Left renal pelvis (tissue), 4 donors: Measurements from ENCODE around the gene GRID1. TPM values are rescaled to one million over a fixed set of nuclear protein-coding genes. Genes with fewer than 3 reads are reported as not detected.

Experiments used
- DNase-seq, 4 donors: peaks; one replicate each; pipeline ENCODE4 v3.0.0-alpha.2; 2013; ENCODE audit warnings: low read depth in 4 of 4, low spot score in 3 of 4
- polyA plus RNA-seq, 4 donors: library from polyadenylated mRNA; unstranded; fragments of 120-200 nt; gene quantifications; one replicate each; pipeline ENCODE4 v1.2.1, GENCODE V29; 2013; ENCODE audit not compliant: insufficient read length in 4 of 4

GRID1 gene
- polyA plus RNA-seq, 4 donors: 1.6 to 5.4 (median 1.9) TPM

DNA sequence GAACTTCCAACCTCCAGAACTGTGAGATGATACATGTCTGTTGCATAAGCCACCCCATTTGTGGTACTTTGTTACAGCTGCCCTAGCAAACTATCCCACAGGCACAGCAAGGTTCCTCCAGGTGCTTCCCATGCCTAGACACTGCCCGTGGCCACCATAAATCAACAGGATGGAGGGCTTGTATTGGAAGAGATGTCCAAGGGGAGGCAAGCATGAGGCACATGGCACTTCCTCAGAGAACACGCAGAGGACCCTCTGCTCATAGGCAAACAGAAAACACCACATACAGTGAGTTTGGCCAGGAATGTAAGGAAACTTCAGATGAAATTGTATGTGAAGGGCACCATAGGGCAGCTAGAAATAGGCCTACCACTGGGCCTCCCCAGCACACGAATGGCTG is 291.1 kb downstream of the GRID1 start:
- DNase-seq: no peak

DNA sequence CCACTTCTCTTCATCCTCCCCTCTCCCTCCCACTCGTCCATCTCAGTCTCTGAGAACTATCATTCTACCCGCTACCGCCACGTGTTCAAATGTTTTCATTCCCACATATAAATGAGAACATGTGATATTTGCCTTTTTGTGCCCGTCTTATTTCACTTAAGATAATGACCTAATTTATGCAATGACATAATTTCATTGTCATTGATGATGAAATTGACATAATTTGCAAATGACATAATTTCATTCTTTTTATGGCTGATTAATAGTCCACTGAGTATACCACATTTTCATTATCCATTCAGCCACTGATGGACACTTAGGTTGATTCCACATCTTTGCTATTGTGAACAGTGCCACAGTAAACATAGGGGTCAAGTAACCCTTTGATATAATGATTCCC is 292.3 kb downstream of the GRID1 start:
- DNase-seq: no peak

DNA sequence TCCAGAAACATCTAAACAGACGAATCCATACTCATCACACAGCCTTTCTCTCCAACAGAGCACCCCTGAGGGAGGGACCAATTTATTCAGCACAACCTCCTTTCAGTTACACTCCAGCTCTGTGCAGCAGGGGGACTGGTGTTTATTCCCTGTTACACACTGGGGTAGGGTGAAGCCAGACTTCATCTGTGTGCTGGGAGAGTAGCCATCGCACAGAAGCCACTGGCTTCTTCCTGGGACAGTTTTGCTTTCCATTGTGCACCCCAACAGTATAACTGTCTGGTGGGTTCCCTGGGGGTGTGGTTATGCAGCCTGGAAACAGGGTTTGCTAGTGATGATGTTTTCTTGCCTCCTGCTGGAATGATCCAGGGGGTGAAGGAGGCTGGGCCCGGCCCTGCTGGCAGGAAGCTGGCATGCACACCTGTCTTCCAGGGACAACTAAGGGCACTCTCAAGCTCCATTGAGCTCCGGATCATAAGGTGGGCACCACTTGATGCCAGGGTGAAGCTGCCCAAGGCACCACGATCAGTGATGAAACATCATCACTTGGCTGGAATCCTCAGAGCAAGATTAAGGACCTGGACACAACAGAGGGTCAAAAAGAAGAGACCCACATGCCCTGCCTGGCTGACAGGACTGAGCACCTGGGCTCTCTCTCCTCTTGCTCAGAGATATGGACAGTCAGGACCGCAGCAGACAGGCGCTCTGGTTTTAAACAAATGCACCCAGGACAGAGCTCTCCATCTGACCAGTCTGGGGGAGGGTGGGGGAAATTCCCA is 293.2 kb downstream of the GRID1 start:
- no peak for DNase-seq

DNA sequence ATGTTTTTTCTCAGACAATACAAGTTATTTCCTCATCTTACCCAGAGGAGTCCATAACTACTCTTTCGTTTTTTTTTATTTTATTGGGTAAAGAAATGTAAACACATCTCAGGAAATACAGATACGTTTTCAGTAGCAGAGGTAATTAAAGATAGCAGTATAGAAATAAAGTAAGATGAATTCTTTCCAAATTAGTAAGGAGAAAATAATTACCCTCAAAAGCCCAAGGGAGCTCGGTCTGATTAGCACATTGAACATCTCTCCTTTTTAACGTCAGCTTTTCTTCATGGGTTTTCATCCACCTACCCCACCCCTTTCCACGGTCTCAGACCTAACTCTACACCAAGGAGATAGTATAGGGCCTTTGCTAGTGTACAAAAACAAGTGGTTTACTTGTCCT is 294.2 kb downstream of the GRID1 start:
- no peak for DNase-seq

DNA sequence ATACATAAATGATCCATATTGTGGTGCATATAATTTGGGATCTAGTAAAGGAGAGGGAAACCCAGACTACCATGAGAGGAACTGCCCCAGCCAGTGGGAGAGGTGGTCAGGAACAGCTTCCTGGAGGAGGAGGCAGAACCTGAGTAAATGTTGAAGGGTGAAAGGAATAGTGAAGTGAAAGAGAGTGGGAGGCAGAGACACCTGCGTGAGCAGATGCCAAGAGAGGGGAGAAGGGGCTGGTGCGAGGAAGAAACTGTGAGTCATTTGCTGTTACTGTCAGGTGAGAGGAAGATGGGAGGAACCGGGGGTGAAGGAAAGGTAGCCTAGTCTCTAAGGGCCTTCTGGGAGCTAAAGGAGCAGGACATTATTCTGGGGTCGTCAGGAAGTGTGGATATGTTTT is 294.8 kb downstream of the GRID1 start:
- DNase-seq: no peak

DNA sequence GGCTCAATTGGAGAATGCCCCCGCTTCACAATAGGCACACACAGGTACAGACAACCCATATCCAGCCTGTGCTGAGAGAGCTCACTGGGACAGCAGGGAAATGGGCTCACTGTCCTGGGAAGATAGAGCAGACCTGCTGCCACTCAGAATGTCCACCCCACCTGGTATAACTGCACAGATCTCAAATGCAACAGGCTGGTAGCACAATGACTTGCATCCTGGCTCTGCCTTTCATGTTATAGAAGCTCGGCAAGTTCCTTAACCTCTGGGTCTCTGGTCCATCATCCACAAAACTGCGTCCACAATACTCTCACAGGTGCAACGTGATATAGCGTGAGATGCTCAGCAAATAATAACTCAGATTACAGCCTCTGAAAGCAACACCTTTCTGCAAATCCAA is 295.4 kb downstream of the GRID1 start:
- DNase-seq: no peak

DNA sequence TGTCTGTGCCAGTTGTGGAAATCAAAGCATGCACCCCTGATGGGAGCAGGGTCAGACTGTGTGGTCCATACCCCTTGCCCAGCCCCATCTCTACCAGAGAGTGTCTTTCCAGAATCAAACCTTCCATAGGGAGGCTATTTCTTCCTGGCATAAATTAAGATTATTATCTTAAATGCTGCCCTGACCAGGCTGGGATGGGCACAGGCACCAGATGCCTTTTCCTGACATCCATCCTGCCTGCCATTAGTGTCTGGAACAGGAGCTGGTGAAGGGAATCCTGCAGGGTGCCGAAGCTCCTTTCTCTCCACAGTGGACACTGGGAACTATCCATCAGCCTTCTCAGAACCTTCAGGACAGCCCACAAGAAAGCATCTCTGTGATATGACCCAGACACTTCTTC is 296.3 kb downstream of the GRID1 start:
- DNase-seq: no peak

DNA sequence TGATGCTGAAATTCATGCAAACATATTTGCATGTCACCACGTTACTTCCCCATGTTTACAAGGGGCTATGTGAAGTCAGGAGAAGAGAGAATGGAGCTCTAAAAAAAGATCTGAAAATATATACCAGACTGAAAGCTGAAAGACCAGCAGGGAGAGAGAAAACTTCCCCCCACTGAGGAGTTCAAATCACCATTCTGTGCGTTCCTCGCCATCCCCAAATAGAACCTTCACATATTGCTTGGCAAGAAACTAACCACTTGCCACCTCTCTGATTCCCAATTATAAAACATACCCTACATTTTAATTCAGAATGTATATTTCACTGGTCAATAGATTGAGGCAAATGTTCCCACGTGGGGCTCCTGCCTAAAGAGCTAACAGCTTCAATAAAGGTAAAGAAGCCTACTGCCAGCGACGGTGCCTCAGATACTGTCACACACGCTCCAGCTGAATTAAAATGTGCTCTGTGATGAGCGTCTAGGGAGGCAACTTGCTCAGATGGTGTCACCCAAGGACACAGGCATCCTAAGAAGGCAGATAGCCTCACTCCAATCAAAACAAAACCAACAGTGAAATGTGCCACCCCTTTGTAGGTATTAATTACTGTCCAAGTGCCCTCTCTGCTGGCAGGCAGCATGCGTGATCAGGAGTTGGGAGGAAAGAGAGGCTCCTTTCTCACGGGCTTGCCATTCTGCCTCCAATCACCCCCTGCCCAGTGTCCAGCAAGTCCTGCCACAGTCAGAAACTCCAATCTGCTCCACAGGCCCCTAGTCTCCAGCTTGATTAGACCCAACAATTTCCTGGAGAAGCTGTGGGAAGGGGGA is 298.2 kb downstream of the GRID1 start:
- no peak for DNase-seq

DNA sequence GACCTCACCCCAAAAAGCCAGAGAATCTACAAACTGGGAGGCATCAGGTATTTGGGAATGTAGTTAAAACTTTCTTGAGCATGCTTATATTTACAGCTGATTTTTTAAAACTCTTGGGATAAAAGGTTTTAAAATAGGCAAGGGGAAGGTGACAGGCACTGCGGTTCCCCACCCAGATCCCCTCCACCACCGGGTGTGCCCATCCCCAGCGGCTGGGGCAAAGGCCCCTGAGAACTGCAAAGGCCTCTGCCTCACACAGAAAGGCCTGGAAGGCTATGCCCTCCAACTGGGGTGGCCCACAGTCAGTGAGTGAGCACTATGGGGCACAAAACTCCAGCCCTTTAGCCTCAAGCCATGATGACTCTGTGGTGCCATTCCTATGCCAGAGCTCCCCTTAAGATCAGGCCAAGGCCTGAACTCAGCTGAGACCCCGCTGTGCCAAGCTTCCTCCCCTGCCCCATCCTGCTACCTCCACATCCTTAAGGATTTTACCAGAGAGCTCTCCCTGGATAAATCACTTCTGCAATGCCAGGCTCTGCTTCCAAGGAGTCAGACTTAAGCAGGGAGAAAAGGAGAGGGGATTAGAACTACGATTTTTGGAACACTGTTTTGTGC is 299.1 kb downstream of the GRID1 start:
- DNase-seq: no peak

DNA sequence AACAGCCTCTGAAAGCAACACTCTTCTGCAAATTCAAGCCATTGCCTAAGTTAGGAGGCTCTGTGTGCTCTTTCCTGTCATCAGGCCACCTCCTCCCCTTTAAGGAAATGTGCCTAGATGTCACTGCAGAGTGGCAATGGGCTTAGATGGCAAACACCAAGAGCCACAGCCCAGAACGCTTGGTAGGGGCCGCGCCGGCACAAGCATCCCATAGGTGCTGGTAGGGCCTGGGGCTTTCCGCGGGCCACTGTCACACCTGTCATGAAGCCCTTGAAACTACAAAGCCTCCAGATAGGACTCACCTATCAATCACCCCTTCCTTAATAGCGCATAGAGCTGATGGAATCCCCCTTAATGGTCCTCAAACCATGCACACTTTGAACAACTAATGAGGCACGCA is 299.9 kb downstream of the GRID1 start:
- no peak for DNase-seq

DNA sequence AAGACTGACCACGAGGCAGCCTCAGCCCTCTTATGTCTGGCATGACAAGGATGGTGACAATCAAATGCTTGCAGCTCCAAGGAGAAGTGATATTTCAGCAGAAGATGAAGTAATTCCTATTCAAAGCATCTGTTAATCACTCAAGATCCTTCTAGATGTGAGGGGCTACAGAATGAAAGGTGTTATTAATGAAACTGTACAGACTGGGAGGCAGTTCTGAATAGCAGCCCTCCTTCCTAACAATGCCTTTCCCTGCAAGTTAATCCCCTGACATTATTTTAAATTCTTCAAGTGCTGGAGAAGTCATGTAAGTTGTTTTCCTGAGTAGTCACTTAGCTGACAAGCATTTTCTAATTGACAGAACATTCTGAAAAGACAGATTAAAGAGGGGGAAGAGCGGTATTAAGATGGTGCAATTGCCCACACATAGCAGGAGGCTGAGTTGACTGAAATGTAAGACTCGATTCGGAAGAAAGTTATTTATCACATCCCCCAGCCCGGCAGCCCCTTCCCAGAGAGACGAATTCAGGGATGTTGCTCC is 300.8 kb downstream of the GRID1 start:
- no peak for DNase-seq

DNA sequence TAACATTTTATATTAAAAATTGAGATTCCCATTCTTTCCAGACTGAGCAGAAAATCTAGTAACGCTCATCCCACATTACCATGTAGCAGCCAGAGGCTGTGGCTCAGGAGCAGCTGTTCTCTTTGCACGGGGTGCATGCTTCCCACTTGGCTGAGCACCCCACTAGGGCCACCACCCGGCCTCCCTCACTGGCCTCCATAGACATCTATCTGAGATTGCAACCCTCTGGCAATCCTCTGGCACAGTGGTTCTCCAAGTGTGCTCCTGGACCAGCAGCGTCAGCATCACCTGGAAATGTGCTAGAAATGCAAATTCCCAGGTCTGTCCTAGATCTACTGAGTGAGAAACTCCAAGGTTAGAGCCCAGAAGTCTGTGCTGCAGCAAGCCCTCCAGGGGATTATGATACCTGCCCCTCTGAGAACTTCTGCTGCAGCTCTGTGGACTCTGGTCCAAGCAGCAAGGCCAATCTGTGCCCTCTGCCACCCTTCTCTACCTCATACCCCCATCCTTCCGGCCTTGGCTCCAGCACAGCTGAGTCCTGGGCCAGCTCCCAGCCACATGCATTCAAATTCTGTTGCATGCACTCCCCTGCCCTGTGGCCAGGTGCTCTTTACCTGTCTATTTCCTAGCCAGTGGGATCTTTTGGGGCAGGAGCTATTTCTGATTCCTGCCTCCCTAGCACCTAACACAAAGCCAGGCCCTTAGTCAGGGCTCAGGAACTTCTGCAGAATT is 301.5 kb downstream of the GRID1 start:
- DNase-seq: no peak

DNA sequence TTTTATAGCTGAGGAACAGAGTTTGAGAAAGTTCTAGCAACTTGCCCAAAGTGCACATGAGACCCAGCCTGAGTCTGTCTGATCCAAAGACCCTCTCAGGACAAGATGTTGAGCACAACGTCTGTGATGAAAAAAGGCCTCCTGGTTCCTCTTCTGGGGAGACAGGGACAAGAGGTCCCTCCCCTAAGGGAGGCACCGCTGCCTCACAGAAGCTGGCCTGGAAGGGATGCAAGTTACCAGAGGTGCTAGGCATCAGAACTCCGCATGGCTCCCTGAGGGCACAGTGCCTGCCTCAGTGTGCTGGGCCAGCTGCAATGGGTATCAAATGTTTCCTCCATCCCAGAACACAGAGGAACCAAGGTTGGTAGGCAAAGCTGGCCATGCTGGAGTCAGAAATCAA is 302.4 kb downstream of the GRID1 start:
- no peak for DNase-seq

DNA sequence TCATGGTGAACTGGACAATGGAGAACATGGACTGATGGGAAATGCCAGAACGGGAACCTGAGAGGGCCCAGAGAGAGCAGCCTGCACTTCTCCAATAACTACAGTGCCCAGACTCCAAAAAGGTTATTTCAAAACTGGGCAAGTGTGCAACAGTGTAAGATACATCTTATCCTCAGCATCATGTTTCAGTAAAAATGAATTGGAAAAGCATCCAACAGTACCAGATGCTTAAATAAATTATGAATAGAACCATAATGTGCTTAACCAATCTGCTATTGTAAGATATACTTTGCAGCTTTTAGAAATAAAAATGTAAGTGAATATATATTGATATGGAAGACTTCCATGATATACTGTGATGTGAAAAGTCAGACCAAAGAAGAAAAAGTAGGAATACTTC is 303.3 kb downstream of the GRID1 start:
- DNase-seq: no peak

DNA sequence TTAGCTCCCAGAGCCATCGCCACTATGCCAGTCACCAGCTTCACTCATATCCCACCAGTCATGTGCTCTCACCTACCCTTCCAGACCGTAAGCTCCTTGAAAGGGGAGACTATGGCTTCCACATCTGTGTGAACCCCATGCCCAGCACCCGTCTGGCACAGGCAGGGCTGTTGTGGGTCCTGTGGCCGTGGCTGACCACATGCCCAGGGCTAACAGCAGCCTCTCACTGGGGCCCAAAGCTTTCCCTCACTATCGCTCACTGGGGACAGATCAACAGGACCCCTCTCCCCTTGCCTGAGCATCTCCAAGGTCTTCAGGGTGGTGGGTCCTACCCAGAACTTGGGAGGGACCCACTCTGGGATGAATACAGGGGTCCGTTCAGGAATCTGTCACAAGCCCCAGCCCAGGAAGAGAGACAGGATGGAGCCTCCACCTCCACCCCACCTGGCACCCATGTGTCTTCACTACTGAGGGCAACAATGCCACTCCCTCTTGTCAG is 303.9 kb downstream of the GRID1 start:
- DNase-seq: no peak

DNA sequence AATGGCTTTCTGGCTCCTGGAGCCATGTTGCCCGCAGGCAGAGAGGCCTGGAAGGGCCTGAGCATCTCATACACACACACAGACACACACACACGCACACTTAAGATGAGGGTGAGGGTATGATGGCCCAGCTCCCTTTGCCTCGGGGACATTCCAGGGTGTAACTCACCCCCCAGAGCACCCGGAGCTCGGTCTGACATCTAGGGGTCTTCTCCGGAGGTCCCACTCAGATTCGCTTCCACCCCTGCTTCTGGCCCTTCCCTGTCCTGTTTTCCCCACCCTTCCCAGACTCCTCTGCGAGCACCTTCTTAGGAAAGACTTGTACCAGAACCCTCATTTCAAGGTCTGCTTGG is 304.4 kb downstream of the GRID1 start:
- DNase-seq: no peak

DNA sequence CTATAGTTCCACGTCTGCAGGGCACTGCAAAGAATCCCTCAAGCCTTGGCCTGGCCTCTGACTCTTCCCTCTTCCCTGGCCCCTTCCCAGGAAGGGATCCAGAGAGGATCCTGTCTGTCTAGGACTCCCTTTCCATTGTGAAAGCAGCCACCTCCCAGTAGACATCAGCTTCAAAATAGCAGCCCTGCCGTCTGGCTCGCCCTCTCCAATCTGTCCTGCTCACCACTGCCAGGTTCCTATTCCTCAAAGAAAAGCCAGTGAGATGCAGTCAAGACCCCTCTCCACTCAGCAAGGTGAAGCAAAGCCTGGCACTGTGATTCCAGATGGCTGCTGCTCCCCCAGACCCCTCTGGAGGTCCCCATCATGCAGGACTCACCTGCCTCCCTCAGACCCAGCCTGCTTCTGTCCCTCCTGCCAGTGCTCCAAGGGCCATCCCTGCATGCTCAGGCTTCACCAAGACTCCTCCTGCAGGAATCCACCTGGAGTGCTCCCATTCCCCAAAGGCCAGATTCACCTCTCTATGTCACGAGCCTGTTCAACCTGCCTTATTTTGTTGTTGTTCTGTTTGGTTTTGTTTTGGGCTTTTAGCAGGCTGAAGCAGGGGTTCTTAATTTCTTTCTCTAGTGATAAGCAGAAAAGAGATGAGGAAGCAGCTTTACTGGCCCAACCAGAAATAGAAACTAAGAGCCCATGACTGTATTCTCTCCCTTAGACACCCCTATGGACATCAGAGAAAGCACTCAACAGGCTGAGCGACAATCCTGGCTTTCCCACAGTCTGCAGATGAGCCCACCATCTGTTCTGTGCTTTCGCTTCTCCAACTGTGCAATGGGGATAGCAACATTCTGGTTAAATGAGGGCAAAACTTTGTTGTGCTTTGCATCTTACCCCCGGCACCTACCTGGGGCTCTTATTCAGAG is 305.1 kb downstream of the GRID1 start:
- DNase-seq: no peak

DNA sequence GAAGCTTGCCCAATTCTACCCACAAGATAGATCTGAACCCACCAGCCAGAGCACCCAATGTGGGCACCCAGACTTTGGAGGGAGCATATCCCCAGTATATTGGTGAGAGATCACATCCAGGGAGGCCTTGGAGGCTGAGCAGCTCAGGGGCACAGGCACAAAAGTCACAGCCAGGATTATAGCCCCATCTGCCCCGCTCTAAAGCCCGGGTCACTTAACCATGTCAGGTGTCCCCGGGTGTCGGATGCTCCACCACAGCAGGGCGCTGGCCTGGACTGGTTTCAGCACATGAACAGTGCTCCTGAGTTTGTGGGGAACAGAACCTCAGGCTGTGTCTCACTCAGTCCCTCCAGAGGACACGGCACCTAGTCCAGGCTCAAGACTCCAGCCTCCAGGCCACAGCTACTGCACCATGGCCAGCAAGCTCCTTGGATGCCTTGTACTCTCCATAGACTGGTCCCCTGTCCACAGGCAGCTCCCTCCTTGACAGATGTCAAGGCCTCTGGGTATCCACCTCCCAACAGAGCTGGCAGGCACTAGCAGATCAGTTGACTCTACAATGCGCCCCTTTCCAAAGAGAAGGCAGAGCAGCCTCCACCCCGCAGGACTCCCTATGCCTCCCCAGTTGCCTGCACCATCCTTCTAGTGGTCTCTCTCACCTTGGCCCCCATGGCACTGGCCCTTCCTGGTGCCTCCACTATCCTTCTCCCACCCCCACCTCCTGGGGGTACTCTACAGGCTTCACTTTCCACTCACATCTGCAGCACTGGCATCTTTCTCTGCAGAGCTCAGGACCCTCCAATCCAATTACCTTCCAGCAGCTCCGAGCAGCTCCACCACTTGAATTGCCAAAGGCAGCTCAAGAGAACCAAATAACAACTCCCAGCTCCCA is 306.0 kb downstream of the GRID1 start:
- DNase-seq: no peak

DNA sequence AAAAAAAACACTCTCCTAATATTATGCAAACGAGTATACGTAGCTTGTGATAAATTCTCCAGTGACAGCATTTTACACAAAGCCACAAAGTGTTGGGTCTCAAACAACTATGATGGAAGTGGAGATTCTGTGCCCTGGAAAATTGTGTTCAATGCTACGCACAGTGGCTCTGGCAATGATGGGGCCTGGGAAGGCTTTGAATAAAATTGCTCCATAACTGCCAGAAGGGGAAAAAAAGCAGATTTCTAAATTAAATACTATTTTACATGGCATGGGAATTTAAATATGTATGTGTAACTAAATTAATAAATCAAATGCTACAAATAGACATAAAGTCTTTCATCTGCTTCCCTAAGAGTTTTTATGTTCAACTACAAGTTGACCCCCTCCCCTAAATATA is 306.7 kb downstream of the GRID1 start:
- DNase-seq: no peak
